GM12875 (cell line): ENCODE data around the gene CPSF3.

Experiments used
- H3K4me3 ChIP-seq: one replicate; pipeline ENCODE4 v1.5.1; 2011; ENCODE audit warnings: low read depth, low read length, control low read depth
- CTCF ChIP-seq: IDR thresholded peaks from 2 replicates; pipeline ENCODE4 v1.5.1; 2011; ENCODE audit warnings: low read depth, mild to moderate bottlenecking, control low read depth, inconsistent platforms, low read length, moderate library complexity, borderline replicate concordance; ENCODE audit not compliant: insufficient read depth

Gene CPSF3

GRCh38 chr2:9422321-9423099 lies 944 bp upstream of the CPSF3 start:
- no peak for TF ChIP-seq CTCF

GRCh38 chr2:9423922-9424272 lies 443 bp downstream of the CPSF3 start:
- H3K4me3 ChIP-seq: peak overlapping the region; percentile 85
- TF ChIP-seq CTCF: no peak

More at GRCh38 chr2:9422321-9423099, 944 bp upstream of the CPSF3 start:
- peak overlapping the region; percentile 85 for H3K4me3 ChIP-seq

GRCh38 chr2:9424447-9425164 lies 1.2 kb downstream of the CPSF3 start:
- no peak for TF ChIP-seq CTCF
- peak overlapping the region; percentile 85 for H3K4me3 ChIP-seq

- H3K4me3 ChIP-seq: no peak overlapping the region
- TF ChIP-seq CTCF: no peak
These were observed 5.6 kb downstream of the CPSF3 start for GRCh38 chr2:9428965-9429577.

GRCh38 chr2:9430316-9431293 lies 7.2 kb downstream of the CPSF3 start:
- no peak for TF ChIP-seq CTCF
- H3K4me3 ChIP-seq: no peak overlapping the region

- TF ChIP-seq CTCF: no peak
- no peak overlapping the region for H3K4me3 ChIP-seq
These were observed 11.0 kb downstream of the CPSF3 start for GRCh38 chr2:9434489-9434888.
